Neural progenitor cell (in vitro differentiated cells): ENCODE data around the gene RAVER2.

Experiments used
- CTCF ChIP-seq: fragments of 200-600 bp; sonication (generic); IDR thresholded peaks from 2 replicates; pipeline ENCODE4 v1.5.1; 2017; ENCODE audit warnings: antibody characterized with exemption, mild to moderate bottlenecking
- EZH2 ChIP-seq: fragments of 200-600 bp; sonication (generic); IDR thresholded peaks from 2 replicates; pipeline ENCODE4 v1.6.1; 2017; ENCODE audit warnings: antibody characterized with exemption, mild to moderate bottlenecking, moderate library complexity

GRCh38 chr1:64705591-64705990 is 39.3 kb upstream of the RAVER2 start:
- TF ChIP-seq CTCF (no peak), EZH2 (no peak)
